GM19328 (cell line): ENCODE results near the gene TMEM41B.
A peak's percentile ranks its signal among the peaks of the same experiment; 100 is the strongest.
"Not testable (repeated sequence)": the region's sequence is repeated elsewhere in the genome, so short reads cannot be mapped to it uniquely, and the experiment has no call there.

Source experiments
- ATAC-seq: cut with Tn5 transposase; IDR thresholded peaks from one replicate; pipeline ENCODE4 v1.9.1; 2021; ENCODE audit warnings: mild to moderate bottlenecking, moderate library complexity; ENCODE audit not compliant: unreplicated experiment

The TMEM41B gene

GRCh38 chr11:9263840-9264315 is 50.5 kb downstream of the TMEM41B start:
- no peak for ATAC-seq

GRCh38 chr11:9260838-9261146 is 53.6 kb downstream of the TMEM41B start:
- ATAC-seq = not testable (repeated sequence)

GRCh38 chr11:9259981-9260837 is 54.2 kb downstream of the TMEM41B start:
- no peak for ATAC-seq

GRCh38 chr11:9258279-9258678 is 56.1 kb downstream of the TMEM41B start:
- ATAC-seq = not testable (repeated sequence)

GRCh38 chr11:9254416-9254815 is 60.0 kb downstream of the TMEM41B start:
- no peak for ATAC-seq

- ATAC-seq = no peak
These were observed 61.3 kb downstream of the TMEM41B start for GRCh38 chr11:9253086-9253485.

- ATAC-seq = no peak
These were observed 63.1 kb downstream of the TMEM41B start for GRCh38 chr11:9251311-9251710.

GRCh38 chr11:9250139-9250582 is 64.2 kb downstream of the TMEM41B start:
- ATAC-seq = peak; percentile 64

GRCh38 chr11:9249252-9249651 is 65.1 kb downstream of the TMEM41B start:
- ATAC-seq = no peak

- no peak for ATAC-seq
These were observed 66.5 kb downstream of the TMEM41B start for GRCh38 chr11:9247863-9248262.

GRCh38 chr11:9236242-9236641 is 78.2 kb downstream of the TMEM41B start:
- not testable (repeated sequence) for ATAC-seq

GRCh38 chr11:9232482-9232881 is 81.9 kb downstream of the TMEM41B start:
- no peak for ATAC-seq

GRCh38 chr11:9231848-9232177 is 82.6 kb downstream of the TMEM41B start:
- no peak for ATAC-seq
